ENCODE measurements around the gene SLC22A8.
"Not testable (repeated sequence)": the region's sequence is repeated elsewhere in the genome, so short reads cannot be mapped to it uniquely, and the experiment has no call there.

GRCh38 chr11:62945538-62945937 is 70.1 kb downstream of the SLC22A8 start:
- TF ChIP-seq, protein P1, sequence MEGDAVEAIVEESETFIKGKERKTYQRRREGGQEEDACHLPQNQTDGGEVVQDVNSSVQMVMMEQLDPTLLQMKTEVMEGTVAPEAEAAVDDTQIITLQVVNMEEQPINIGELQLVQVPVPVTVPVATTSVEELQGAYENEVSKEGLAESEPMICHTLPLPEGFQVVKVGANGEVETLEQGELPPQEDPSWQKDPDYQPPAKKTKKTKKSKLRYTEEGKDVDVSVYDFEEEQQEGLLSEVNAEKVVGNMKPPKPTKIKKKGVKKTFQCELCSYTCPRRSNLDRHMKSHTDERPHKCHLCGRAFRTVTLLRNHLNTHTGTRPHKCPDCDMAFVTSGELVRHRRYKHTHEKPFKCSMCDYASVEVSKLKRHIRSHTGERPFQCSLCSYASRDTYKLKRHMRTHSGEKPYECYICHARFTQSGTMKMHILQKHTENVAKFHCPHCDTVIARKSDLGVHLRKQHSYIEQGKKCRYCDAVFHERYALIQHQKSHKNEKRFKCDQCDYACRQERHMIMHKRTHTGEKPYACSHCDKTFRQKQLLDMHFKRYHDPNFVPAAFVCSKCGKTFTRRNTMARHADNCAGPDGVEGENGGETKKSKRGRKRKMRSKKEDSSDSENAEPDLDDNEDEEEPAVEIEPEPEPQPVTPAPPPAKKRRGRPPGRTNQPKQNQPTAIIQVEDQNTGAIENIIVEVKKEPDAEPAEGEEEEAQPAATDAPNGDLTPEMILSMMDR (conservative IDR thresholded peaks at IDR 0.05): not testable (repeated sequence)
- TF ChIP-seq EZH2 (IDR thresholded peaks at IDR 0.05; ENCODE audit: low read depth): not testable (repeated sequence)

Measured in PC-9 (cell line).